Measurements from ENCODE around the gene PLCG1. TPM values are rescaled to one million over a fixed set of nuclear protein-coding genes. Genes with fewer than 3 reads are reported as not detected.
A peak's percentile ranks its signal among the peaks of the same experiment; 100 is the strongest.

The PLCG1 gene
- total and polyA plus RNA-seq, 9 of the 15 experiments (the other 6 are each of a cell fraction or from before 2014, with no cell fraction given) = 1.7 to 67.0 (median 34.8) TPM

DNA sequence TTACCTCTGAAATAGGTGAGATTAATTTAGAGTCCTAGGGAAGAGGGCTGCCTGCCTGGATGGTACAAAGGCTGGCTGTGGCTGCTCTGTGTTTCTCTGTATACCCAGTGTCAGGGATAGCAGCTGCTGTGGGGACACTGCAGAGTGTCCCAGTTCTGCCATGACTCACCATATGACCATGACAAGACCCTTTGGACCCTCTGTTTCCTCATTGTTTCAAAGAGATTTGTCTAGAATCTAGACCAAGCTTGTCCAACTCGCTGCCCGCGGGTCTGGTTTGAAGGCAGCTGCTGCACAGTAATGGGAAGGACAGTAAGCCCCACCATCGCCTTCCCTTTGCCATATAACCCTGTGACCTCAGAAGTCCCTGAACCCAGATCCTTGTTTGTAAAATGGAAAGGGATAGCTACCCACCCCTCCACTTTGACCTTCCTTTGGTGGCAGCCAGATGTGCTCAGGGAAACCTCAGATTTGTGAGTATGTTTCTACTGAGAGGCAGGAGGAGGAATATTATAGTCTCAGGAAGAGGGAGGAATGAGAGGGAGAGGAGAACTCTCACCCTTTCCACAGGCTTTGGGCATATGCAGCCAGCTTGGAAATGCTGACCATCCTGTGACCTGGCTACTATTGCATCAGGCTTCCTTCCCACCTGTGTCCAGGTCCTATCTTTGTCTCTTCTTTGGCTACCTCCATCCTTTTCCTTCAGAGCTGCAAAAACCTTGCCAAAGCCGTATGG, 14.0 kb downstream of the PLCG1 start (continued):
- no peak for TF ChIP-seq RAD51 (IDR thresholded peaks at IDR 0.05; ENCODE audit: borderline replicate concordance, low read depth)

DNA sequence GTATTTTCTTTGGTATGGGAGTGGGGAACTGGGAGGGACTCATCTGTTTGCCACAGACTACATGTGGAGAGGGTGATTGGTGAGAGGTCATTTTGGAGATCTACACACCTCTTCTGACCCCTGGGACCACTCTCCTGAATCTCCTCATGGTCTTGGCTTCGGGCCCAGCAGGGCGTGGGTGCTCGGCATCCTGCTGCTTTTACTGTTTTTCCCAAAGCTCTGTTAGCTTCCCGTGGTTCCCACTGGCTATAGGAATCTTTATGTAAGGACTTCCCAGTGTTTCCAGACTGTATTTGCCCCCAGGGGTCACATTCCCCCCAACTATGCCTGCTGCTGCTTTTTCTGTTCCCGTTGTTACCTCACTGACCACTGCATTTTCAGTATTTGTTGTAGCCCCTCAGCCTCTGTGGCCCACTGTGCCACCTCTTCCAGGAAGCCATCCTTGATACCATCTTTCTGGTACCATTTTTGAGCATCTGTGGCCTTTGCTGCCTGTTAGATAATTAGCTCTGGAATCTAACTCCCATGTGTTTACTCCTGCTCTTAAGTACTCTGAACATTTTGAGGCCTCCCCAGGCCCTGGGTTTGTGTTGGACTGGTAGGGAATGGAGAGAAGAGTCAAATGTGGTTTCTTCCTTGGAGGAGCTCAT, 14.9 kb downstream of the PLCG1 start:
- H3K27ac ChIP-seq (ENCODE audit: extremely low read depth, low read depth, low read length) = no peak overlapping the region
- no peak for FAIRE-seq
- peak overlapping the region in 1 of 2 experiments; percentile 21; a peak in 1 of 4 replicates for H3K9ac ChIP-seq (ENCODE audit: insufficient read depth in 1 of 2, low read depth in 2 of 2, low read length in 2 of 2)
- H2AFZ ChIP-seq (ENCODE audit: low read depth, low read length) = no peak overlapping the region
- no peak for DNase-seq (ENCODE audit: extremely low read depth in 1 of 4, low spot score in 3 of 4)
- peaks cover 9% of the 10 kb centered on the region for H3K9me1 ChIP-seq (ENCODE audit: control insufficient read depth, insufficient read depth, low read length)
- POLR2A ChIA-PET = interaction anchor here (1.4 kb wide), 1 partner anchor 8 kb away, joined by 4 read pairs; no protein-coding TSS in a partner anchor
- BruUV-seq (replicated peaks) = no TSS peak
- peaks cover 65% of the 10 kb centered on the region for H4K20me1 ChIP-seq (replicated peaks; ENCODE audit: control insufficient read depth, insufficient read depth, low read length)
- no peaks in the 10 kb centered on the region for H3K27me3 ChIP-seq (ENCODE audit: control insufficient read depth in 2 of 2, insufficient read depth in 2 of 2, low read length in 2 of 2)
- H3K9me3 ChIP-seq (replicated peaks; ENCODE audit: control insufficient read depth, insufficient read depth, low read depth, low read length) = no peaks in the 10 kb centered on the region
- no peak overlapping the region for H3K4me2 ChIP-seq (ENCODE audit: insufficient read depth, low read length)
- no peak overlapping the region for H3K4me3 ChIP-seq
- in situ Hi-C loops (cut with MboI) = no loop called here
- peaks cover 50% of the 10 kb centered on the region for H3K79me2 ChIP-seq (ENCODE audit: control insufficient read depth, insufficient read depth, low read length)
- no peak for ATAC-seq
- 57% methylated on average over 4 of the region's 5 CpGs for WGBS (ENCODE audit: insufficient coverage, low coverage, missing lambda C conversion rate)
- peaks cover 4 to 23% of the 10 kb centered on the region in 2 experiments; a peak in 4 of 5 replicates for H3K4me1 ChIP-seq (replicated peaks in 1 of 2; ENCODE audit: control insufficient read depth in 2 of 2, insufficient read depth in 2 of 2, low read length in 2 of 2)
- intact Hi-C loops (cut with micrococcal nuclease) = no loop called here
- CTCF ChIA-PET (ENCODE audit: low intra/inter-chr PET ratio) = no interaction called here
- no peaks in the 10 kb centered on the region for H3K36me3 ChIP-seq (ENCODE audit: control insufficient read depth, insufficient read depth, low read length)
- TF ChIP-seq CBFA2T3 (IDR thresholded peaks at IDR 0.05) = no peak
- no peak for TF ChIP-seq HCFC1 (IDR thresholded peaks at IDR 0.05; ENCODE audit: low read depth, low read length)
- TF ChIP-seq, protein P1, sequence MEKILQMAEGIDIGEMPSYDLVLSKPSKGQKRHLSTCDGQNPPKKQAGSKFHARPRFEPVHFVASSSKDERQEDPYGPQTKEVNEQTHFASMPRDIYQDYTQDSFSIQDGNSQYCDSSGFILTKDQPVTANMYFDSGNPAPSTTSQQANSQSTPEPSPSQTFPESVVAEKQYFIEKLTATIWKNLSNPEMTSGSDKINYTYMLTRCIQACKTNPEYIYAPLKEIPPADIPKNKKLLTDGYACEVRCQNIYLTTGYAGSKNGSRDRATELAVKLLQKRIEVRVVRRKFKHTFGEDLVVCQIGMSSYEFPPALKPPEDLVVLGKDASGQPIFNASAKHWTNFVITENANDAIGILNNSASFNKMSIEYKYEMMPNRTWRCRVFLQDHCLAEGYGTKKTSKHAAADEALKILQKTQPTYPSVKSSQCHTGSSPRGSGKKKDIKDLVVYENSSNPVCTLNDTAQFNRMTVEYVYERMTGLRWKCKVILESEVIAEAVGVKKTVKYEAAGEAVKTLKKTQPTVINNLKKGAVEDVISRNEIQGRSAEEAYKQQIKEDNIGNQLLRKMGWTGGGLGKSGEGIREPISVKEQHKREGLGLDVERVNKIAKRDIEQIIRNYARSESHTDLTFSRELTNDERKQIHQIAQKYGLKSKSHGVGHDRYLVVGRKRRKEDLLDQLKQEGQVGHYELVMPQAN (IDR thresholded peaks at IDR 0.05; ENCODE audit: borderline replicate concordance) = no peak
- TF ChIP-seq MED1 (CRISPR knock-in tag; IDR thresholded peaks at IDR 0.05; ENCODE audit: borderline replicate concordance) = no peak
- TF ChIP-seq CREB1 (IDR thresholded peaks at IDR 0.05) = no peak
- no peak for TF ChIP-seq CREB1 (CRISPR knock-in tag; IDR thresholded peaks at IDR 0.05)
- TF ChIP-seq ZFP36 (IDR thresholded peaks at IDR 0.05; ENCODE audit: low read depth, low read length, partially characterized antibody) = peak; percentile 94
- TF ChIP-seq, protein P2, sequence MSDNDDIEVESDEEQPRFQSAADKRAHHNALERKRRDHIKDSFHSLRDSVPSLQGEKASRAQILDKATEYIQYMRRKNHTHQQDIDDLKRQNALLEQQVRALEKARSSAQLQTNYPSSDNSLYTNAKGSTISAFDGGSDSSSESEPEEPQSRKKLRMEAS (CRISPR knock-in tag; IDR thresholded peaks at IDR 0.05) = no peak
- no peak for TF ChIP-seq HDAC6 (IDR thresholded peaks at IDR 0.05; ENCODE audit: low read depth, low read length)
- TF ChIP-seq ZNF586 (CRISPR knock-in tag; conservative IDR thresholded peaks at IDR 0.05) = no peak
- TF ChIP-seq GATA2 (CRISPR knock-in tag; IDR thresholded peaks at IDR 0.05) = no peak
- TF ChIP-seq BCOR (IDR thresholded peaks at IDR 0.05) = peak; percentile 50
- TF ChIP-seq, protein P3, sequence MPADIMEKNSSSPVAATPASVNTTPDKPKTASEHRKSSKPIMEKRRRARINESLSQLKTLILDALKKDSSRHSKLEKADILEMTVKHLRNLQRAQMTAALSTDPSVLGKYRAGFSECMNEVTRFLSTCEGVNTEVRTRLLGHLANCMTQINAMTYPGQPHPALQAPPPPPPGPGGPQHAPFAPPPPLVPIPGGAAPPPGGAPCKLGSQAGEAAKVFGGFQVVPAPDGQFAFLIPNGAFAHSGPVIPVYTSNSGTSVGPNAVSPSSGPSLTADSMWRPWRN (IDR thresholded peaks at IDR 0.05; ENCODE audit: low read depth) = no peak
